WTC11 (cell line): ENCODE results near the gene ANO1.

Source experiments
- ARID4B ChIP-seq: sonication (generic); formaldehyde crosslinking; IDR thresholded peaks from 2 replicates; pipeline ENCODE4 v1.8.0; 2023; ENCODE audit warnings: missing genetic modification reagents, mild to moderate bottlenecking, borderline replicate concordance
- MXD4 ChIP-seq: fragments of 250-450 bp; sonication (Bioruptor Pico); IDR thresholded peaks from 2 replicates; pipeline ENCODE4 v1.8.0; 2021; ENCODE audit warnings: mild to moderate bottlenecking, moderate library complexity, borderline replicate concordance
- PRRX2 ChIP-seq: fragments of 250-450 bp; sonication (Bioruptor Pico); IDR thresholded peaks from 2 replicates; pipeline ENCODE4 v1.8.0; 2021; ENCODE audit warnings: mild to moderate bottlenecking
- TCF7 ChIP-seq: sonication (generic); formaldehyde crosslinking; IDR thresholded peaks from 2 replicates; pipeline ENCODE4 v1.8.0; 2022; ENCODE audit warnings: mild to moderate bottlenecking, low read depth, missing genetic modification reagents, moderate library complexity
- TEAD4 ChIP-seq: sonication (generic); formaldehyde crosslinking; IDR thresholded peaks from 2 replicates; pipeline ENCODE4 v1.8.0; 2022; ENCODE audit warnings: mild to moderate bottlenecking, missing genetic modification reagents
- TF ChIP-seq, protein P1 (sequence below): sonication (generic); formaldehyde crosslinking; IDR thresholded peaks from 2 replicates; pipeline ENCODE4 v1.8.0; 2022; ENCODE audit warnings: missing genetic modification reagents
- TF ChIP-seq, protein P2 (sequence below): fragments of 250-450 bp; sonication (Bioruptor Pico); IDR thresholded peaks from 2 replicates; pipeline ENCODE4 v1.9.0; 2021; ENCODE audit warnings: mild to moderate bottlenecking
- TF ChIP-seq, protein P3 (sequence below): sonication (generic); formaldehyde crosslinking; IDR thresholded peaks from 2 replicates; pipeline ENCODE4 v1.8.1; 2022; ENCODE audit warnings: low read depth, mild to moderate bottlenecking, moderate library complexity, missing genetic modification reagents, borderline replicate concordance

DNA sequence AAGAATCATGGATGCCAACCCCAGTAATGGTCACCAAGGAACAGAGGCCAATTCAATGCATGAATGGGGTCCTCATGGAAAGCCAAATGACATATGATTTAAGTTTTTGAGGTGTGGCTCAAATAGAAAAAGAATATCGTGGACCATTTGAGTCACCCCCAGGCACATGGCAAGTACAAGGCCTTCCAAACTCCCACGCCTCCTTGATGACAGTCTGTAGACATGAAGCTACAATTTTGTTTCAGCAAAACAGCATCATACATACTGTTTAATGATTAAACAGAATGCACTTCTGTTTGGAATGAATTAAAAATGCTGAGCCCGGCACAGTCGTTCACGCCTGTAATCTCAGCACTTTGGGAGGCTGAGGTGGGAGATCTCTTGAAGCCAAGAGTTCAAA, 132.4 kb downstream of the ANO1 start:
- TF ChIP-seq TEAD4 (CRISPR knock-in tag) (no peak), PRRX2 (no peak), MXD4 (CRISPR knock-in tag) (no peak), ARID4B (CRISPR knock-in tag) (no peak), TCF7 (CRISPR knock-in tag) (no peak)
- TF ChIP-seq, protein P1, sequence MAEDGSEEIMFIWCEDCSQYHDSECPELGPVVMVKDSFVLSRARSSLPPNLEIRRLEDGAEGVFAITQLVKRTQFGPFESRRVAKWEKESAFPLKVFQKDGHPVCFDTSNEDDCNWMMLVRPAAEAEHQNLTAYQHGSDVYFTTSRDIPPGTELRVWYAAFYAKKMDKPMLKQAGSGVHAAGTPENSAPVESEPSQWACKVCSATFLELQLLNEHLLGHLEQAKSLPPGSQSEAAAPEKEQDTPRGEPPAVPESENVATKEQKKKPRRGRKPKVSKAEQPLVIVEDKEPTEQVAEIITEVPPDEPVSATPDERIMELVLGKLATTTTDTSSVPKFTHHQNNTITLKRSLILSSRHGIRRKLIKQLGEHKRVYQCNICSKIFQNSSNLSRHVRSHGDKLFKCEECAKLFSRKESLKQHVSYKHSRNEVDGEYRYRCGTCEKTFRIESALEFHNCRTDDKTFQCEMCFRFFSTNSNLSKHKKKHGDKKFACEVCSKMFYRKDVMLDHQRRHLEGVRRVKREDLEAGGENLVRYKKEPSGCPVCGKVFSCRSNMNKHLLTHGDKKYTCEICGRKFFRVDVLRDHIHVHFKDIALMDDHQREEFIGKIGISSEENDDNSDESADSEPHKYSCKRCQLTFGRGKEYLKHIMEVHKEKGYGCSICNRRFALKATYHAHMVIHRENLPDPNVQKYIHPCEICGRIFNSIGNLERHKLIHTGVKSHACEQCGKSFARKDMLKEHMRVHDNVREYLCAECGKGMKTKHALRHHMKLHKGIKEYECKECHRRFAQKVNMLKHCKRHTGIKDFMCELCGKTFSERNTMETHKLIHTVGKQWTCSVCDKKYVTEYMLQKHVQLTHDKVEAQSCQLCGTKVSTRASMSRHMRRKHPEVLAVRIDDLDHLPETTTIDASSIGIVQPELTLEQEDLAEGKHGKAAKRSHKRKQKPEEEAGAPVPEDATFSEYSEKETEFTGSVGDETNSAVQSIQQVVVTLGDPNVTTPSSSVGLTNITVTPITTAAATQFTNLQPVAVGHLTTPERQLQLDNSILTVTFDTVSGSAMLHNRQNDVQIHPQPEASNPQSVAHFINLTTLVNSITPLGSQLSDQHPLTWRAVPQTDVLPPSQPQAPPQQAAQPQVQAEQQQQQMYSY (CRISPR knock-in tag) = no peak
- TF ChIP-seq, protein P2, sequence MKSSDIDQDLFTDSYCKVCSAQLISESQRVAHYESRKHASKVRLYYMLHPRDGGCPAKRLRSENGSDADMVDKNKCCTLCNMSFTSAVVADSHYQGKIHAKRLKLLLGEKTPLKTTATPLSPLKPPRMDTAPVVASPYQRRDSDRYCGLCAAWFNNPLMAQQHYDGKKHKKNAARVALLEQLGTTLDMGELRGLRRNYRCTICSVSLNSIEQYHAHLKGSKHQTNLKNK (CRISPR knock-in tag) = no peak
- TF ChIP-seq, protein P3, sequence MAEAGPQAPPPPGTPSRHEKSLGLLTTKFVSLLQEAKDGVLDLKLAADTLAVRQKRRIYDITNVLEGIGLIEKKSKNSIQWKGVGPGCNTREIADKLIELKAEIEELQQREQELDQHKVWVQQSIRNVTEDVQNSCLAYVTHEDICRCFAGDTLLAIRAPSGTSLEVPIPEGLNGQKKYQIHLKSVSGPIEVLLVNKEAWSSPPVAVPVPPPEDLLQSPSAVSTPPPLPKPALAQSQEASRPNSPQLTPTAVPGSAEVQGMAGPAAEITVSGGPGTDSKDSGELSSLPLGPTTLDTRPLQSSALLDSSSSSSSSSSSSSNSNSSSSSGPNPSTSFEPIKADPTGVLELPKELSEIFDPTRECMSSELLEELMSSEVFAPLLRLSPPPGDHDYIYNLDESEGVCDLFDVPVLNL (CRISPR knock-in tag) = no peak
